Chondrocyte (in vitro differentiated cells): ENCODE results near the gene FSCN2. TPM values are rescaled to one million over a fixed set of nuclear protein-coding genes. Genes with fewer than 3 reads are reported as not detected.

Experiments used
- DNase-seq: peaks from one replicate; pipeline ENCODE4 v3.0.0; 2021; ENCODE audit warnings: mixed read lengths, low spot score
- H3K27ac Mint-ChIP-seq: one replicate; pipeline ENCODE4 v1.8.0; 2021; ENCODE audit warnings: mild to moderate bottlenecking, moderate library complexity, mixed read lengths; ENCODE audit not compliant: unreplicated experiment
- H3K27me3 Mint-ChIP-seq: 2 replicates; pipeline ENCODE4 v1.8.0; 2021; ENCODE audit warnings: low read depth, mixed read lengths
- H3K36me3 Mint-ChIP-seq: 2 replicates; pipeline ENCODE4 v1.8.0; 2021; ENCODE audit warnings: low read depth, mixed read lengths
- H3K4me1 Mint-ChIP-seq: 2 replicates; pipeline ENCODE4 v1.8.0; 2021; ENCODE audit warnings: low read depth, mild to moderate bottlenecking, mixed read lengths
- H3K4me3 Mint-ChIP-seq: one replicate; pipeline ENCODE4 v1.8.0; 2021; ENCODE audit warnings: mild to moderate bottlenecking, moderate library complexity, mixed read lengths; ENCODE audit not compliant: unreplicated experiment
- H3K9me3 Mint-ChIP-seq: 2 replicates; pipeline ENCODE4 v1.8.0; 2021; ENCODE audit warnings: low read depth, mixed read lengths
- total RNA-seq: library from RNA; stranded (reverse); gene quantifications from 3 replicates; pipeline ENCODE4 v1.2.1, GENCODE V29; 2021
- TF ChIP-seq, protein P1 (sequence below): fragments of 200-600 bp; sonication (generic); IDR thresholded peaks from 2 replicates; pipeline ENCODE4 v1.5.0; 2021; ENCODE audit warnings: antibody characterized with exemption, mild to moderate bottlenecking, moderate library complexity

FSCN2 gene
- total RNA-seq, 1 donor from 2014 or later: 6.1 TPM

- Mint-ChIP-seq H3K4me1 (peaks cover 7% of the 10 kb centered on the region), H3K36me3 (peaks cover 5% of the 10 kb centered on the region), H3K27ac (no peak overlapping the region), H3K27me3 (no peaks in the 10 kb centered on the region), H3K9me3 (no peaks in the 10 kb centered on the region), H3K4me3 (no peak overlapping the region)
- DNase-seq: no peak
- TF ChIP-seq, protein P1, sequence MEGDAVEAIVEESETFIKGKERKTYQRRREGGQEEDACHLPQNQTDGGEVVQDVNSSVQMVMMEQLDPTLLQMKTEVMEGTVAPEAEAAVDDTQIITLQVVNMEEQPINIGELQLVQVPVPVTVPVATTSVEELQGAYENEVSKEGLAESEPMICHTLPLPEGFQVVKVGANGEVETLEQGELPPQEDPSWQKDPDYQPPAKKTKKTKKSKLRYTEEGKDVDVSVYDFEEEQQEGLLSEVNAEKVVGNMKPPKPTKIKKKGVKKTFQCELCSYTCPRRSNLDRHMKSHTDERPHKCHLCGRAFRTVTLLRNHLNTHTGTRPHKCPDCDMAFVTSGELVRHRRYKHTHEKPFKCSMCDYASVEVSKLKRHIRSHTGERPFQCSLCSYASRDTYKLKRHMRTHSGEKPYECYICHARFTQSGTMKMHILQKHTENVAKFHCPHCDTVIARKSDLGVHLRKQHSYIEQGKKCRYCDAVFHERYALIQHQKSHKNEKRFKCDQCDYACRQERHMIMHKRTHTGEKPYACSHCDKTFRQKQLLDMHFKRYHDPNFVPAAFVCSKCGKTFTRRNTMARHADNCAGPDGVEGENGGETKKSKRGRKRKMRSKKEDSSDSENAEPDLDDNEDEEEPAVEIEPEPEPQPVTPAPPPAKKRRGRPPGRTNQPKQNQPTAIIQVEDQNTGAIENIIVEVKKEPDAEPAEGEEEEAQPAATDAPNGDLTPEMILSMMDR: no peak
Measured at GRCh38 chr17:81536299-81537290, 8.4 kb downstream of the FSCN2 start.

DNA sequence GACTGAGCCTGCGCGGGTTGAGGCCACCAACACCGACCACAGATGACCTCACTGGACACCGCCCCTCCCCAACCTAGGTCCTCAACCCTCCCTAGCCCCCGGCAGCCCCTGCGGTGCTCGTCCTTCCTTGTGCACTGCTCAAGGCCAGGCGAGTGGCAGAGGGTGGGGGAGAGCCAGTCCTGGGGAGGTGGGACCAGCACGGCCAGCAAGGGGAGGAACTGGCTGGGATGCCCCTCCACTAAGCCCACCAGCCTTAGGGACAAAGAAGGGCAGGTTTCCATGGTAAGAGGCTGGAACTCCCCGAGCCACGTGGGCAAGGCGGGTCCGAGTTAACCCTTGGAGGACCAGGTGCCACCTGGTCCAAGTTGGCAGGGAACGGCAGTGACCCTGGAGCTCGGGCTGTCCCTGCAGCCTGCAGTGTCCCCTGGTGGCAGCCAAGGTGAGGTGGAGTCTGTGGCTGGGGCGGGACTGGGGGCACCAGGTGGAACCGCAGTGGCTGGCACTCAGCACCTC lies 9.2 kb downstream of the FSCN2 start:
- DNase-seq: no peak
- TF ChIP-seq, protein P1: peak; percentile 74
- H3K27ac Mint-ChIP-seq: peak overlapping the region; percentile 17
- no peak overlapping the region for H3K4me3 Mint-ChIP-seq
- H3K9me3 Mint-ChIP-seq: no peaks in the 10 kb centered on the region
- H3K4me1 Mint-ChIP-seq: peaks cover 7% of the 10 kb centered on the region
- no peaks in the 10 kb centered on the region for H3K27me3 Mint-ChIP-seq
- peaks cover 8% of the 10 kb centered on the region for H3K36me3 Mint-ChIP-seq

GRCh38 chr17:81537856-81538555 lies 9.8 kb downstream of the FSCN2 start:
- no peak for DNase-seq
- Mint-ChIP-seq H3K27ac (peak overlapping the region; percentile 70), H3K9me3 (no peaks in the 10 kb centered on the region), H3K36me3 (peaks cover 8% of the 10 kb centered on the region), H3K27me3 (no peaks in the 10 kb centered on the region), H3K4me1 (peaks cover 7% of the 10 kb centered on the region), H3K4me3 (no peak overlapping the region)
- TF ChIP-seq, protein P1: peak; percentile 29

- H3K36me3 Mint-ChIP-seq: peaks cover 8% of the 10 kb centered on the region
Measured at GRCh38 chr17:81538651-81539570, 10.7 kb downstream of the FSCN2 start.

More at GRCh38 chr17:81538651-81539570, 10.7 kb downstream of the FSCN2 start:
- H3K4me3 Mint-ChIP-seq: no peak overlapping the region
- no peaks in the 10 kb centered on the region for H3K27me3 Mint-ChIP-seq
- peaks cover 7% of the 10 kb centered on the region for H3K4me1 Mint-ChIP-seq
- H3K9me3 Mint-ChIP-seq: no peaks in the 10 kb centered on the region
- no peak for DNase-seq
- TF ChIP-seq, protein P1: no peak
- no peak overlapping the region for H3K27ac Mint-ChIP-seq
